ENCODE measurements around the gene CAPN13. TPM values are rescaled to one million over a fixed set of nuclear protein-coding genes. Genes with fewer than 3 reads are reported as not detected.

CAPN13 gene
- total and polyA plus RNA-seq, 2 of the 4 experiments (the other 2 are of a cell fraction), result not detected

DNA sequence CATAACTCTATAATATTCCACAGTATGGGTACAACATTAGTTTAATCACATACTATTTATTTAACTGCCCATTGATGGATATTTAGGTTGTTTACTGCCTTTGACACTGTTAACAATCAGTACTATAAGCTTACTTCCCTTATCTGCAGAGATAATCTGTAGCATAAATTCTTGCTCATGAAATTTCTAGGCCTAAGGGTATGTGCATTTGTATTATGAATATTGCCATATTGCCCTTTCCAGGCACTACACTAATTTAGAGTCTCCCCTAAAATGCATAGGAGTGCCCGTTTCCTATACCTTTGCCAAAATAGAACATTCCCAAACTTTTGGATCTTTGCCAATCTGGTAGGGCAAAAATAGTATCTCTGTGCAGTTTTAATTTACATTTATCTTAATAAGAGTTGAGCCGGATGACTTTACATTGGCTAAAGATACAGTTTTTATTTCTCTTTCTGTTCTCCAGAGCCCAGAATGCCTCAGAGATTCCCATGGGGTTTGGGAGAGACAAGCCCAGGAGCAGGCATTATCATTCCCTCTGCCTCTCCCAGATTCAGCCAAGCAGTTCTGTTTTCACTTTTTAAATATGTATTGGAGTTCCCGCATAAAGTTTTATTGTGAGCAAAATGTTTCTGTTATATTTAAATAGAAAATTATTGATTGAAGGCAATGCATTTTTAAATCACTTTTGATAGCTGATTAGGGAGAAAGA is 102.8 kb downstream of the CAPN13 start:
- peak overlapping the region; percentile 94; the same call in 1 of the 2 replicates for H3K18ac ChIP-seq (ENCODE audit: low read depth, low read length)
- H2BK15ac ChIP-seq (ENCODE audit: low read depth, low read length), result peak overlapping the region; percentile 89; the same call in 2 of the 3 replicates
- peak overlapping the region; percentile 83; the same call in 1 of the 2 replicates for H2BK20ac ChIP-seq (ENCODE audit: low read depth, low read length)
- H2AK5ac ChIP-seq (ENCODE audit: low read depth, low read length), result no peak overlapping the region
- BruUV-seq (replicated peaks), result no TSS peak
- no peak overlapping the region for H3K4me3 ChIP-seq (ENCODE audit: insufficient read depth, low read depth, low read length)
- in situ Hi-C loops (cut with MboI; ENCODE audit: low sequenced_read_pairs), result loop anchor here (5.0 kb wide), 2 partner anchors 492 to 537 kb away; no protein-coding TSS in a partner anchor
- peaks cover 19% of the 10 kb centered on the region for H3K9me3 ChIP-seq (ENCODE audit: control insufficient read depth, insufficient read depth, low read length)
- no peaks in the 10 kb centered on the region for H3K27me3 ChIP-seq (ENCODE audit: control insufficient read depth, insufficient read depth, low read length)
- CTCF ChIA-PET, result interaction anchor here (2.4 to 8.2 kb wide), 2 partner anchors 496 to 540 kb away, joined by 12 to 99 read pairs; no protein-coding TSS in a partner anchor
- H3K4me2 ChIP-seq (ENCODE audit: low read depth, low read length), result no peak overlapping the region
- ATAC-seq (ENCODE audit: low read depth), result no peak
- no peak overlapping the region for H3K4ac ChIP-seq (ENCODE audit: low read depth, low read length)
- no peak overlapping the region for H2AK9ac ChIP-seq (replicated peaks; ENCODE audit: low read depth, low read length, poor library complexity)
- peak overlapping the region; percentile 59 to 62; a peak in 2 of 4 replicates for H4K8ac ChIP-seq (ENCODE audit: low read depth in 2 of 2, low read length in 2 of 2)
- H2BK120ac ChIP-seq (ENCODE audit: low read depth, low read length), result peak overlapping the region; percentile 74
- no peak overlapping the region for H2AFZ ChIP-seq (replicated peaks; ENCODE audit: low read length, poor library complexity)
- H2BK5ac ChIP-seq (ENCODE audit: low read depth, low read length, poor library complexity, severe bottlenecking), result no peak overlapping the region
- H3K9ac ChIP-seq (ENCODE audit: low read depth, low read length), result no peak overlapping the region
- H3K79me1 ChIP-seq (ENCODE audit: low read depth in 1 of 2, low read length in 2 of 2), result 0 out of 4 replicates have a peak, but pooled peaks cover 0 to 3% of the 10 kb centered on the region in 2 experiments
- H3K27ac ChIP-seq (ENCODE audit: insufficient read depth, low read length), result no peak overlapping the region
- DNase-seq, result no peak
- H4K5ac ChIP-seq (ENCODE audit: low read depth, low read length), result no peak overlapping the region
- intact Hi-C loops (cut with micrococcal nuclease), result loop anchor here (10.0 kb wide), 3 partner anchors 190 to 470 kb away; partner anchors contain the start of gene LBH
- dilution Hi-C loops (cut with HindIII; ENCODE audit: low sequenced_read_pairs, unreplicated experiment), result no loop called here
- H3K36me3 ChIP-seq (ENCODE audit: control insufficient read depth, insufficient read depth, low read length), result no peaks in the 10 kb centered on the region
- H4K91ac ChIP-seq (ENCODE audit: insufficient read depth, low read depth, low read length), result no peak overlapping the region
- no peaks in the 10 kb centered on the region for H4K20me1 ChIP-seq (ENCODE audit: insufficient read depth, low read length)
- peaks cover 3% of the 10 kb centered on the region for H3K4me1 ChIP-seq (ENCODE audit: control insufficient read depth, insufficient read depth, low read length)
- POLR2A ChIA-PET (ENCODE audit: unreplicated experiment), result no interaction called here
- no peak overlapping the region for H3K23ac ChIP-seq (ENCODE audit: low read depth, low read length)
- peaks cover 6% of the 10 kb centered on the region; the same call in 1 of the 2 replicates for H3K9me1 ChIP-seq (ENCODE audit: insufficient read depth, low read length)
- WGBS, 2 experiments (ENCODE audit: extremely low coverage in 2 of 2, insufficient read length in 1 of 2), result no CpG with 5 or more reads among the region's 3 CpGs
- TF ChIP-seq, protein P1, sequence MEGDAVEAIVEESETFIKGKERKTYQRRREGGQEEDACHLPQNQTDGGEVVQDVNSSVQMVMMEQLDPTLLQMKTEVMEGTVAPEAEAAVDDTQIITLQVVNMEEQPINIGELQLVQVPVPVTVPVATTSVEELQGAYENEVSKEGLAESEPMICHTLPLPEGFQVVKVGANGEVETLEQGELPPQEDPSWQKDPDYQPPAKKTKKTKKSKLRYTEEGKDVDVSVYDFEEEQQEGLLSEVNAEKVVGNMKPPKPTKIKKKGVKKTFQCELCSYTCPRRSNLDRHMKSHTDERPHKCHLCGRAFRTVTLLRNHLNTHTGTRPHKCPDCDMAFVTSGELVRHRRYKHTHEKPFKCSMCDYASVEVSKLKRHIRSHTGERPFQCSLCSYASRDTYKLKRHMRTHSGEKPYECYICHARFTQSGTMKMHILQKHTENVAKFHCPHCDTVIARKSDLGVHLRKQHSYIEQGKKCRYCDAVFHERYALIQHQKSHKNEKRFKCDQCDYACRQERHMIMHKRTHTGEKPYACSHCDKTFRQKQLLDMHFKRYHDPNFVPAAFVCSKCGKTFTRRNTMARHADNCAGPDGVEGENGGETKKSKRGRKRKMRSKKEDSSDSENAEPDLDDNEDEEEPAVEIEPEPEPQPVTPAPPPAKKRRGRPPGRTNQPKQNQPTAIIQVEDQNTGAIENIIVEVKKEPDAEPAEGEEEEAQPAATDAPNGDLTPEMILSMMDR (conservative IDR thresholded peaks at IDR 0.05; ENCODE audit: low read depth, low read length), result no peak
- TF ChIP-seq POLR2A (IDR thresholded peaks at IDR 0.05; ENCODE audit: low read depth, low read length) (no peak), BHLHE40 (IDR thresholded peaks at IDR 0.05; ENCODE audit: low read depth, low read length) (no peak), RAD21 (IDR thresholded peaks at IDR 0.05; ENCODE audit: low read length) (no peak), MXI1 (IDR thresholded peaks at IDR 0.05; ENCODE audit: borderline replicate concordance, low read depth, low read length) (no peak), CEBPB (IDR thresholded peaks at IDR 0.05; ENCODE audit: low read depth, low read length) (no peak), NFE2L2 (IDR thresholded peaks at IDR 0.05; ENCODE audit: low read depth, low read length) (no peak)
- TF ChIP-seq, protein P2, sequence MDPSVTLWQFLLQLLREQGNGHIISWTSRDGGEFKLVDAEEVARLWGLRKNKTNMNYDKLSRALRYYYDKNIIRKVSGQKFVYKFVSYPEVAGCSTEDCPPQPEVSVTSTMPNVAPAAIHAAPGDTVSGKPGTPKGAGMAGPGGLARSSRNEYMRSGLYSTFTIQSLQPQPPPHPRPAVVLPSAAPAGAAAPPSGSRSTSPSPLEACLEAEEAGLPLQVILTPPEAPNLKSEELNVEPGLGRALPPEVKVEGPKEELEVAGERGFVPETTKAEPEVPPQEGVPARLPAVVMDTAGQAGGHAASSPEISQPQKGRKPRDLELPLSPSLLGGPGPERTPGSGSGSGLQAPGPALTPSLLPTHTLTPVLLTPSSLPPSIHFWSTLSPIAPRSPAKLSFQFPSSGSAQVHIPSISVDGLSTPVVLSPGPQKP (IDR thresholded peaks at IDR 0.05; ENCODE audit: borderline replicate concordance, low read depth, low read length), result no peak
- H3K56ac ChIP-seq (ENCODE audit: extremely low read depth, insufficient read depth, low read length), result no peak overlapping the region
- 0 out of 2 replicates have a peak overlapping the region, but pooled peaks have one; percentile 44 for H3K14ac ChIP-seq (replicated peaks; ENCODE audit: low read depth, low read length)
